ENCODE data around the gene ELOVL7. TPM values are rescaled to one million over a fixed set of nuclear protein-coding genes. Genes with fewer than 3 reads are reported as not detected.

The ELOVL7 gene
- total and polyA plus RNA-seq, 4 donors, result 2.9 to 5.9 (median 4.3) TPM

DNA sequence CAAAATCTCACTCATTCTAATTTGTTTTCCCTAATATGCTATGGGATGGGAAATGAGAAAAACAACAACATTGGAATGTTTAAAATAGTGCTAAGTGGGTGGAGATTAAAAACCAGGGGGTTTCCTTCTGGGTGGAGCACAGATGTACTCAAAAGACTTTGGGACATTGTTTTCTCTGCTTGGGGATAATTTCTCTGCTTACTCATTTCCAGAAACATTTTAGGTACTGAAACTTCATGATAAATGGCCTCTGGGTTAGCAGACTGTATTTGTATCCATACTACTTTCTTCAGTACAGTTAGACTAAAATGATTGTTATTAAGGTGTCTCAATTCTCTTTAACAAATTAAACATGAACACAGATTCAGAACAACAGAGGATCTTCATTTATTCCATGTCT lies 17.4 kb downstream of the ELOVL7 start:
- TF ChIP-seq, protein P1, sequence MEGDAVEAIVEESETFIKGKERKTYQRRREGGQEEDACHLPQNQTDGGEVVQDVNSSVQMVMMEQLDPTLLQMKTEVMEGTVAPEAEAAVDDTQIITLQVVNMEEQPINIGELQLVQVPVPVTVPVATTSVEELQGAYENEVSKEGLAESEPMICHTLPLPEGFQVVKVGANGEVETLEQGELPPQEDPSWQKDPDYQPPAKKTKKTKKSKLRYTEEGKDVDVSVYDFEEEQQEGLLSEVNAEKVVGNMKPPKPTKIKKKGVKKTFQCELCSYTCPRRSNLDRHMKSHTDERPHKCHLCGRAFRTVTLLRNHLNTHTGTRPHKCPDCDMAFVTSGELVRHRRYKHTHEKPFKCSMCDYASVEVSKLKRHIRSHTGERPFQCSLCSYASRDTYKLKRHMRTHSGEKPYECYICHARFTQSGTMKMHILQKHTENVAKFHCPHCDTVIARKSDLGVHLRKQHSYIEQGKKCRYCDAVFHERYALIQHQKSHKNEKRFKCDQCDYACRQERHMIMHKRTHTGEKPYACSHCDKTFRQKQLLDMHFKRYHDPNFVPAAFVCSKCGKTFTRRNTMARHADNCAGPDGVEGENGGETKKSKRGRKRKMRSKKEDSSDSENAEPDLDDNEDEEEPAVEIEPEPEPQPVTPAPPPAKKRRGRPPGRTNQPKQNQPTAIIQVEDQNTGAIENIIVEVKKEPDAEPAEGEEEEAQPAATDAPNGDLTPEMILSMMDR (IDR thresholded peaks at IDR 0.05; ENCODE audit: control extremely low read depth, extremely low read depth), result no peak
- Histone ChIP-seq H3K4me3 (no peak overlapping the region), H3K27ac (ENCODE audit: low read depth in 1 of 2, low read length in 1 of 2) (no peak overlapping the region), H3K4me1 (ENCODE audit: control insufficient read depth in 5 of 5, insufficient read depth in 5 of 5, low read length in 5 of 5) (no peaks in the 10 kb centered on the region), H3K9ac (ENCODE audit: insufficient read depth in 1 of 2, low read length in 2 of 2) (no peak overlapping the region), H3K36me3 (ENCODE audit: control insufficient read depth in 4 of 4, insufficient read depth in 4 of 4, low read length in 4 of 4) (no peaks in the 10 kb centered on the region), H3K9me3 (ENCODE audit: control insufficient read depth in 4 of 4, insufficient read depth in 3 of 4, low read length in 3 of 4) (no peaks in the 10 kb centered on the region), H3K27me3 (ENCODE audit: control insufficient read depth in 3 of 3, insufficient read depth in 3 of 3, low read length in 2 of 3) (peaks cover 0 to 2% (median 0%) of the 10 kb centered on the region in 3 donors)
- ATAC-seq (ENCODE audit: insufficient read depth, low FRiP score) (no peak), DNase-seq (no peak)

DNA sequence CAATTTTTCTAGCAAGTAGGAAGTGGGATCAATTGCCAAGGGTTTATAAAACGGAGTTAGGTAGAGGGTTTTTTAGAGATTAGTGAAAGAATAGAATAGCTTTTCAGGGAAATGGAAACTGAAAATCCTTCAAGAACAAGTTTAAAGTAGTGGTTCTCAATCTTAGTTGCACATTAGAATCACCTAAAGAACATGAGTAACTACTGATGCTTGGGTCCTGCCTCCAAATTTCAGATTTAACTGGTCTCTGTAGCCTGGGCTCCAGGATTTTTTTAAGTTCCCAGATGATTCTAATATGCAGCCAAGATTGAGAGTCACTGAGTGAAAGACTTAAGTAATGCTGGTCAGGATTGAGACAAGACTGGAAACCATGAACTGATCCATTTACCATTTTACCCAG lies 20.5 kb downstream of the ELOVL7 start:
- H3K9me3 ChIP-seq (ENCODE audit: control insufficient read depth in 4 of 4, insufficient read depth in 3 of 4, low read length in 3 of 4), result peaks cover 0 to 4% (median 0%) of the 10 kb centered on the region in 4 donors
- H3K36me3 ChIP-seq (ENCODE audit: control insufficient read depth in 4 of 4, insufficient read depth in 4 of 4, low read length in 4 of 4), result no peaks in the 10 kb centered on the region
- no peak overlapping the region for H3K9ac ChIP-seq (ENCODE audit: insufficient read depth in 1 of 2, low read length in 2 of 2)
- 80 to 88% methylated on average over 1 of the region's 1 CpG for WGBS, 2 donors
- no peaks in the 10 kb centered on the region for H3K27me3 ChIP-seq (ENCODE audit: control insufficient read depth in 3 of 3, insufficient read depth in 3 of 3, low read length in 2 of 3)
- ATAC-seq (ENCODE audit: insufficient read depth, low FRiP score), result no peak
- H3K4me3 ChIP-seq, result no peak overlapping the region
- no peaks in the 10 kb centered on the region for H3K4me1 ChIP-seq (ENCODE audit: control insufficient read depth in 5 of 5, insufficient read depth in 5 of 5, low read length in 5 of 5)
- DNase-seq, result no peak
- TF ChIP-seq, protein P1 (IDR thresholded peaks at IDR 0.05; ENCODE audit: control extremely low read depth, extremely low read depth), result no peak
- H3K27ac ChIP-seq (ENCODE audit: low read depth in 1 of 2, low read length in 1 of 2), result no peak overlapping the region

DNA sequence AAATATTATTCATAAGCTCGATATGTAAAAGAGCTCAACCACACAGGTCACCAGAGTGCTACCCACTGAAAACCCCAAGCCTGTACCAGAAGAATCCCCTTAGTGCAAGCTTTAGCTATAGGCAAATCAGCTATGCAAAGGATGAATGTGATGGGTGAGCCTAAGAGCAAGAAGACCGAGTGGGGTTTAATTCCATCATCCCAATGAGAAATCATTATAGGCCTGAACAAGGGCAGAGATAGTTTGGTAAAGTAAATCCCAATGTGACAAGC lies 21.8 kb downstream of the ELOVL7 start:
- no peak overlapping the region for H3K27ac ChIP-seq (ENCODE audit: low read depth in 1 of 2, low read length in 1 of 2)
- H3K9me3 ChIP-seq (ENCODE audit: control insufficient read depth in 4 of 4, insufficient read depth in 3 of 4, low read length in 3 of 4), result peaks cover 0 to 4% (median 0%) of the 10 kb centered on the region in 4 donors
- H3K4me3 ChIP-seq, result no peak overlapping the region
- H3K36me3 ChIP-seq (ENCODE audit: control insufficient read depth in 4 of 4, insufficient read depth in 4 of 4, low read length in 4 of 4), result no peaks in the 10 kb centered on the region
- TF ChIP-seq, protein P1 (IDR thresholded peaks at IDR 0.05; ENCODE audit: control extremely low read depth, extremely low read depth), result no peak
- H3K4me1 ChIP-seq (ENCODE audit: control insufficient read depth in 5 of 5, insufficient read depth in 5 of 5, low read length in 5 of 5), result no peaks in the 10 kb centered on the region
- WGBS, 2 donors, result 94% methylated on average over 2 of the region's 2 CpGs
- ATAC-seq (ENCODE audit: insufficient read depth, low FRiP score) (no peak), DNase-seq (no peak)
- no peak overlapping the region for H3K9ac ChIP-seq (ENCODE audit: insufficient read depth in 1 of 2, low read length in 2 of 2)
- H3K27me3 ChIP-seq (ENCODE audit: control insufficient read depth in 3 of 3, insufficient read depth in 3 of 3, low read length in 2 of 3), result no peaks in the 10 kb centered on the region

DNA sequence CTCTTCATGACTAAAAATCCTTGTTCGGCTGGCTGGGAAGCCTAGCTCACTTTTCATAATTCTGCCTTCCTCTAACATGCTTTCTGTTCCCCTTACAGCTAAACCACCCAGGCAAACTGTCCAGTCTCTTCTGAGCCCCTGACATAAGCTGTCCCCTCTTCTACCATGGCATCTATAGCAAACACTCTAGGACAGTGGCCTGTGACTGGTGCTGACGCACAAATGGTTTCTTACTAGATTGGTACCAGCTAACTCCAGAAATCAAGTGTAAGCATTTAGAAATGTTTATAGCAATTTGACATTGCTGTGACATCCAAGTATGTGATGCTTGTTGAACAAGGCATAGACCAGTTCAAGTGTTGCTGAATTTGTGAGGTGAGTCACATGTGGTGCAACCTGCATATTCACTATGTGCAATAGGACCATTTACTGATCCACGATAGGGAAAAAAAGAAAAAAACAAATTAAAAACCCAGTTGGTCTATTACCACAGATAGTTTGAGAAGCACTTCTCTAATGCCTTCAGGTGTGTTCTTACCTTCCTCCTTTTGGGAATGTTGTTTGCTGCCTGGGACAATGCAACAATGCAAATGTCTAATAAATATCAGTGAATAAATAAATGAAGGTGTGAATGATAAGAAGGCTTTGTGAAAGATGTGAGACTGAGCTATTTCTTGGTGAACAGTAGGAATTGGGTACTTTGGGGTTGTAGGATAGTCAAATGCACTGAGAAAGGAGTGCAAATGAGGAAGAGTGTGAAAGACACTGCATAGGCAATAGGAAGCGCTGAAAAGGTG lies 22.4 kb downstream of the ELOVL7 start:
- Histone ChIP-seq H3K9ac (ENCODE audit: insufficient read depth in 1 of 2, low read length in 2 of 2) (no peak overlapping the region), H3K4me3 (no peak overlapping the region), H3K27ac (ENCODE audit: low read depth in 1 of 2, low read length in 1 of 2) (no peak overlapping the region), H3K27me3 (ENCODE audit: control insufficient read depth in 3 of 3, insufficient read depth in 3 of 3, low read length in 2 of 3) (no peaks in the 10 kb centered on the region), H3K4me1 (ENCODE audit: control insufficient read depth in 5 of 5, insufficient read depth in 5 of 5, low read length in 5 of 5) (no peaks in the 10 kb centered on the region), H3K9me3 (ENCODE audit: control insufficient read depth in 4 of 4, insufficient read depth in 3 of 4, low read length in 3 of 4) (peaks cover 0 to 4% (median 0%) of the 10 kb centered on the region in 4 donors), H3K36me3 (ENCODE audit: control insufficient read depth in 4 of 4, insufficient read depth in 4 of 4, low read length in 4 of 4) (no peaks in the 10 kb centered on the region)
- 91 to 93% methylated on average over 4 of the region's 4 CpGs for WGBS, 2 donors
- DNase-seq (no peak), ATAC-seq (ENCODE audit: insufficient read depth, low FRiP score) (no peak)
- TF ChIP-seq, protein P1 (IDR thresholded peaks at IDR 0.05; ENCODE audit: control extremely low read depth, extremely low read depth), result no peak

Data from lung (tissue), 12 donors.